GM18873 (cell line): ENCODE data around the gene F13A1.

Source experiments
- ATAC-seq: cut with Tn5 transposase; IDR thresholded peaks from one replicate; pipeline ENCODE4 v1.9.1; 2021; ENCODE audit warnings: mild to moderate bottlenecking, moderate library complexity, moderate number of reproducible peaks; ENCODE audit not compliant: unreplicated experiment, low FRiP score

The F13A1 gene

GRCh38 chr6:6201200-6201599 lies 119.3 kb downstream of the F13A1 start:
- ATAC-seq = no peak

GRCh38 chr6:6199678-6200077 lies 120.8 kb downstream of the F13A1 start:
- no peak for ATAC-seq

DNA sequence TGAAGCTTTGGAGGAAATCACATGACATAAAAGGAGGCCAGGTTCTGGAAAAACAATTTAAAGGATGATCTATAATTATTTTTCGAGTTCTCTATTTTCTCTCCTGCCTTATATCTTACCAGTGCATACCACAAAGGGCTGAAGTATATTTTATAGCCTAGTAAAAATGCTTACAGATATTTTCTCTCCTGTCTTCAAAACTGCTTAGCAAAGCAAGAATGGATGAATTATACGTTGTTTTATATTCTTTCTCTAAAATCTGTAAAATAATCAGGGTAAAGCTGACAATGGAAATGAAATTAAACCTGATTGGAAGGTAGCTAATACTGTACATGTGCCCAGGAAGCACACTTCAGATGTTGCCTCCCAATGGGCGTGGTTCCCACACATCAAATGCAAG lies 123.7 kb downstream of the F13A1 start:
- ATAC-seq = no peak

DNA sequence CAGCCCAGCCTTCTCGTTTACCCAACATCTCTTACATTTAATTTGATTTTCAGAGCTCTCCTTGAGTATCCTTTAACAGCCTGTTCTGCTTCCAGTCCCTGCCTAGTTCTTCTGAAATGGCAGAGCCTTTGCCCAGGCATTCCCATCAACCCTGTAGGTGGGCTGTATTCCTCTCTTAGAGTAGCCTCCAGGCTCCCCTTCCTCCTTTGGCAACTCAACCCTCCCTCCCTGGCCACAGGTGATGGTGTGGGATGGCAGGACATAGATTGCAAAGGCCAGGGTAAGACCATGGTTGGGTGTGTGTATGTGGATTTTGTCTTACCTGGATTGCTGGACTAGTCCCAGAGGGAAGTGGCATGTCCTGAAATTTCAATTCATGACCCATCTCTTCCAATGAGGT lies 125.4 kb downstream of the F13A1 start:
- no peak for ATAC-seq

DNA sequence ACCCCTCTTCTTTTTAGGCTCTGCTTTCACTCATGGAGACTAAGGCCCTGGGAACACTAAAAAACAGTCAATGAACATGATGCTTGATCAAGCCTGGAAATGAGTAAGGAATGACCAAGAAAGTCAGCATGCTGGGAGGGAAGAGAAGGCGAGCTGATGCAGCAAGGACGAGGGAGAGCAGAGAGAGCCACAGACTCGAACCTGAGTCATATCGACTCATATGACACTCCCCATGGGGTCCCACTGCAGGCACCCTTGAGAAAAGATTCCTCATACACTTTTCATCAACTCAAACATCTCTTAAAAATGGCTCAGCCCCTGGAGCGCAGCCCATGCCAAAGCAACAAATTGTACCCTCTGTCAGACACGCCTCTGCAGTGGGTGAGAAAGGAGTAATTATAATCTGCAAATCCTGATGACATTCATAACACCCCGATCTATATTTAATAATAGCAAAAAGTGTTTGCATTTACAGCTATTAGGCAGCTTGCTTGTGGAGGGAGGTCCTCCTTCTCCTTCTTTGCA lies 127.2 kb downstream of the F13A1 start:
- ATAC-seq = no peak

GRCh38 chr6:6191909-6192308 lies 128.6 kb downstream of the F13A1 start:
- ATAC-seq = no peak

DNA sequence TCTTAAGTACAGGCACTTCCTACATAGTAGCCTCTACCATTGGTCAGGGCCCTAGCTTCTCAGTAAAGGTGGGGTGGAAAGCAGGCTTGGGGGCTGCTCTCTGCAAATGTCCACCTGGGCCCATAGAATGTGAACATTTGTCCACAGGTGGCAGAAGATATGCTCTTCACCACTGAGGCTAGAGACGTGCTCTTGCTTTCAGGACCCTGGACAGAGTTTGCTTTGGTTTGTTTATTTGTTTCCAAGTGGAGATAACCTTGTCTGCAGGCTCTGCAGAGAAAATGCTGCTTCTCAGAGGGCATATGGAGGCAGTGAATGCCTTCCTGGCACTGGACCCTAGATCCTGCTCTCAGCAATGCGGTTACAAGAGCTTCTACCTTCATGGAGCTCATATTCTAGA lies 129.0 kb downstream of the F13A1 start:
- ATAC-seq = no peak

DNA sequence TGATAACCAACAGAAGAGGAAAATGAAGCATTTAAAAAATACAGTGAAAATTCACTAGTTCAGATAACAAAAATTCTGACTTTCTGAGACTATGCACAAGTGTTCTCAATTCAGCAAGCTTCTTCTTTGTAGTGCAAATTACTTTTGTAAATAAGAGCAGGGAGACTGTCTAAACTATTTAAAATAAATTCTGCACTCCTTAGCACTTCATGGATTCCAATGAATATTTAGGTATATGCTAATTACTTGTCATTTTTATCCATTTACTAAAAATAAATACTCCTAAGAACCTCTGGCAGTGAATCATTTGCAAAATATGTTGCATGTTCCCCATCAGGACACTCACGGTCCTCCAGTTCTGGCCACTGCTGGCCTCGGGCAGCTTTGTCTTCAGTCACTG lies 139.8 kb downstream of the F13A1 start:
- ATAC-seq = no peak

- ATAC-seq = no peak
Measured at GRCh38 chr6:6179858-6180623, 140.4 kb downstream of the F13A1 start.

DNA sequence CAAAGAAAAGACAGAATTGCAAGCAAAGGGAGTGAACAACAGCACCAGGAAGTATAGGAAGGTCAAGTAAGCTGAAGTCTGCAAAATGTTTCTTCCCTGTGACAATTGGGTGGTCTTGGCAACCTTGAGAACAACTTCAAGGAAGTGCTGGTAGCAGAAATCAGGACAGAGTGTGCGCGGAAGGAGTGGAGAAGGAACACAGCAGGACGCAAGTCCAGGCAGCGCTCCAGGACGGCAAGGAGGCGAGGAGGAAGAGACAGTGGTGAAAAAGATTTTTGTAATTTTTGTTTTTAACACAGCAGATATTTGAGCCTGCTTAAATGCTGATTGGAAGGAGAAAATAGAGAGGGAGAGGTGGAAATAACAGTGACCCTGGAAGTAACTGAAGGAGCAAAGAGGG lies 141.7 kb downstream of the F13A1 start:
- no peak for ATAC-seq

GRCh38 chr6:6177754-6178153 lies 142.7 kb downstream of the F13A1 start:
- no peak for ATAC-seq

DNA sequence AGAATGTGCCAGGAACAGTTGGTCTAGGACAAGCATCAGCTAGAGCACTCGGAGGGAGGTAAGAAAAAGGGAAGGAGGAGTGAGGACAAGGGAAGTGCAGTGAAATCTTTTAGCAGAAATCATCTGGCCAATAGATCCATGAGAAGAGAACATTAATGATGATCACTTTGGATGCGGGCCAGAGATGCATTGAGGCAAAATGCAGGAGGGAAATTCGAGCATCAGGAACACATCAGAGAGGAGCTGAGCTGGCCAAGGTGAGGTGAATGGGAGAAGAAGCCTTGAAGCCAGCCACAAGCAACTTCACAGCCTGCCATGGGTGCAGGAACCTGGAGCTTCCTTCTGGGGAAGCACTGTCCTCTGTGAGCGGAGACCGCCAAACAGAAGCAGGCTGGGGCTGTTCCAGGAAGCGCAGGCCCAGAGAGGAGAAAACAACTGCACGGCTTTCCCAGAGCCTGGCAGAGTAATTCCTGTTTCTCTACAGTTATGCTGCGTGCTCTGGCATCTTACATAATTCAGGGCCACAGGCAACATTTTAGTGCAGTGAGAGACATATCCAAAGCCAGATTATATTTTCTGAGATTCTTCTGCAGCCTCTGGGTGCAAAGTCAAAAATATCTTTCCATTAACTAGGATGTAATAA lies 143.8 kb downstream of the F13A1 start:
- no peak for ATAC-seq

GRCh38 chr6:6176127-6176526 lies 144.3 kb downstream of the F13A1 start:
- ATAC-seq = no peak

GRCh38 chr6:6169141-6169540 lies 151.3 kb downstream of the F13A1 start:
- no peak for ATAC-seq

DNA sequence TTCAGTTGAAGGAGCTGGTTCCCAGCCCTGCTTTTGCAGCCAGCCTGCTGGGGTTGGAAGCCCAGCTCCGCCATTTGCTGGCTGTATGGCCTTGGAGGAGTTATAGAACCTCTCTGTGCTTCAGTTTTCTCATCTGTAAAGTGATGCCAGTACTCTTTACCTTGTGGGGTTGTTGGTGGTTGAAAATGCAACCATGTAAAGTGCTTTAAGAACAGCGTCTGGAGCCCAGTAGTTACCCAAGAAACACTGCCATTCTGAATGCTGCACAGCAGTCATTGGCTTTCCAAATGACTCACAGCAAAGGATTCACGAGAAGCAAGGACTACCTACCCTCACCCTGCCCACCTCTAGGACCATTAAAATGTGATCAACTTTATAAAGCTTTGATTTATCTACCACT lies 154.4 kb downstream of the F13A1 start:
- no peak for ATAC-seq

DNA sequence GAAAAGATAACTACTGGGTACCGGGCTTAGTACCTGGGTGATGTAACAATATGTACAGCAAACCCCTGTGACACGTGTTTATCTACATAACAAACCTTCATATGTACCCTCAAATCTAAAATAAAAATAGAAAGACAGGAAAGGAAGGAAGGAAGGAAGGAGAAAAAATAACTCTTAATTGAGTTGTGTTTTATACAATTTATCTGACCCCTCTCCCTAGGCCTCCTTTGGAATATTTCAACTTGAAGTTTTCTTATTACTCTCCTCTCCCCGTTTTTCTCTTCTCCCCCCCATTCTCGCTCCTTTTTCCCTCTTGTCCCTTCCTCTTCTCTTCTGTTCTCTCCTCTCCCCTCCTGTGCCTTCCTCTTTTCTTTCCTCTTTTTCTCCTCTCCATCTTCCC lies 156.1 kb downstream of the F13A1 start:
- no peak for ATAC-seq

- ATAC-seq = no peak
Measured at GRCh38 chr6:6154335-6154734, 166.1 kb downstream of the F13A1 start.

DNA sequence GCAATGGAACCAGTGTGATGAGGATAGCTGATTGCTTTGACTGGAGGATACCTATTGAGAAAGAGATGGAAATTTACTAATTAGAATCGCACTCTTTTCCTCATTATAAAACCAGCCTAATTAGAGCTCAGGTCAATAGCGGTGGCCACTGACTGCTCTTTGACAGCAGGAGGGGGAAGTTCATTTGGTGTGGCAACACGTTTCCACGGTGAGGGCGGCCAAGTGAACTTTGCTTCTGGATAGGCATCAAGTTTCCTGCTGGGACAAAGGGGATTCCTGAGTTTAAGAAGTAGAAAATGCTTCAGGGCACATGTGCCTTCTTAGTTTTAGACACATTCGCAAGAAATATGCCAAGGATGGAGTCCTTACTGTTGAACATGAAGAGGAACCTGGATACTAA lies 168.4 kb downstream of the F13A1 start:
- no peak for ATAC-seq

DNA sequence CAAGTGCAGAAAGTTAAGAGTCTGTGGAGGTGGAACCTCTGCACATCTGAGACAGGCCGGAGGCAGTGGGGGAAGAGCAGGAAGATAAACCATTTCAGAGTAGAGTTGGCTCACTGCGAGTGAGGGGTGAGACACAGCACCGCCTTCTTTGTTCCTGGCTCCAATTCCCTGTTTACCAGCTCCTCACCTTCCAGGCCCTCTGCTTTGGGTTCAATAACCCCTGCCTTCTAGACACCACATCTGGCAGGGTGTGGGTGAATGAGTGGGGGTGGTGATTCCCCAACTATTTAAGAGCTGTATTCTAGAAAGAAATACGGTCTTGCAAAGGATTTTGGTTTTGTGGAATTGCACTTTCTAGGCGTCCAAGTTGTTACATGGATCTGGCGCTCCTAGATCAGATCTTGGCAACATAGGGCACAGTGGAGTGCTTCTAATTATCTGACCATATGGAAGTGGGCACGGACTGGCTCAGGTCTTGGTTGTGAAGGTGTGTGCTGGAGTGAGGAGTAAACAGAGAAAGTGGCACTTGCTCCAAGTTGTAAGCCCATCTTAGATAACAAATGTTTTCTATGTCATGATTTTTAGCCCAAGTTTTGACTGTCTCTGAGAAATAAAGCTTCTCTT lies 172.2 kb downstream of the F13A1 start:
- ATAC-seq = no peak

DNA sequence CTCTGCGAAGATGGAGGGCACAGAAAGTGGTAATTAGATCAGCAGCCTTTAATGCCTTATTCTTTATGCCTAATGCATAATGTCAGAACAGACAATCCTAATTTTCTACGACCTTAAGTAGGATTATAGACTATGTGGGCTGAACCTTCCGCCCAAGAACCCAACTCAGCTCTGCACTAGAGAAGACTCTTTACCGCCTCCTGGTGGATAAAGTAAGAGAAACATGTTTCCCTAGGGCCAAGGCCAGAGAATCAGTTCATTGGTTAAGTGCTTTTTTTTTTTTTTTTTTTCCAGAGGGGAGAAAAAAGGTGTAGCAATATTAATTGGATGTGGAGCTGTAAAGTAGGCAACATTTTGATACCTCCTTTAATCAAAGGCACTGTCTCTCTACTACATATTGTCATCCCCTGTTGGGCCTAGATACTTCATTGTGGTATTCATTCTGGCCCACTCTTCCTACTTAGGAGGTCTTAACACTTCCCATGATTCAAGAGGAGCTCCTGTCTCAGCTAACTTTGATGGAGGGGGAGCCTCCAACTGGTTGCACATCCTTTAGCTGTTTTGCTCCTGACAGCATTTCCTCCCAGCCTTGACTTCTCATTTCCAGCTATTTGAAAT lies 188.9 kb downstream of the F13A1 start:
- no peak for ATAC-seq

DNA sequence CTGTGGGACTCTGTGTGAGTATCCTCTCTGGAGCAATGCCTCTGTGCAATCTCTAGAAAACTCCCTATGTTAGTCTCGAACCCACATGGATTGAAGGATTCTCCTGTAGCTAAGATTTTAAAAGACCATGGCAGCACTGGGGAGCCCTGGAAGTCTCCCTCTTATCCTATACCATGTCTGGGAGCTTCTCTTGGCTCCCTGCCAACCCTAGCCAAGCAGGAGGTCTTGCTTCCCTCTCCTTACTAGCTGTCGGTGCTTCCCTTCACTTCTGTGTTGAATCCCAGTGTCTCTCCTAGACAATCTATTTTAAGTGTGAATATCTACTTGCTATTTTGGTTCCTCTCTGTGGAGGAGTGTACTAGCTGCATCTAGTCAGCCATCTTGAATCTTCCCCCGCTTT lies 195.0 kb downstream of the F13A1 start:
- no peak for ATAC-seq
